Activated naive CD4-positive, alpha-beta T cell treated with anti-CD3 and anti-CD28 coated beads, Interleukin-2, amount 10 ng/mL, durations not matched to agents 7 days and 5 days (primary cell): Measurements from ENCODE around the gene NDUFAB1.
"Not testable (repeated sequence)": the region's sequence is repeated elsewhere in the genome, so short reads cannot be mapped to it uniquely, and the experiment has no call there.

Source experiments
- CTCF ChIA-PET: fragments of 350-600 bp; sonication (Branson Sonifier 250); formaldehyde crosslinking; loops from one replicate; lab custom pipeline; 2021; ENCODE audit warnings: antibody characterized with exemption; lab: Charles Lee
- DNase-seq: peaks from one replicate; pipeline ENCODE4 v3.0.0-alpha.2; 2020
- H3K27ac Mint-ChIP-seq: one replicate; pipeline ENCODE4 v1.8.0; 2021; ENCODE audit warnings: mild to moderate bottlenecking, moderate library complexity, mixed read lengths
- H3K27me3 Mint-ChIP-seq: one replicate; pipeline ENCODE4 v1.8.0; 2021; ENCODE audit warnings: mild to moderate bottlenecking, mixed read lengths
- H3K36me3 Mint-ChIP-seq: one replicate; pipeline ENCODE4 v1.8.0; 2021; ENCODE audit warnings: mixed read lengths
- H3K4me1 Mint-ChIP-seq: one replicate; pipeline ENCODE4 v1.8.0; 2021; ENCODE audit warnings: mixed read lengths
- H3K4me3 Mint-ChIP-seq: one replicate; pipeline ENCODE4 v1.8.0; 2021; ENCODE audit warnings: mild to moderate bottlenecking, moderate library complexity, mixed read lengths
- H3K9me3 Mint-ChIP-seq: one replicate; pipeline ENCODE4 v1.8.0; 2021; ENCODE audit warnings: mixed read lengths

The NDUFAB1 gene

DNA sequence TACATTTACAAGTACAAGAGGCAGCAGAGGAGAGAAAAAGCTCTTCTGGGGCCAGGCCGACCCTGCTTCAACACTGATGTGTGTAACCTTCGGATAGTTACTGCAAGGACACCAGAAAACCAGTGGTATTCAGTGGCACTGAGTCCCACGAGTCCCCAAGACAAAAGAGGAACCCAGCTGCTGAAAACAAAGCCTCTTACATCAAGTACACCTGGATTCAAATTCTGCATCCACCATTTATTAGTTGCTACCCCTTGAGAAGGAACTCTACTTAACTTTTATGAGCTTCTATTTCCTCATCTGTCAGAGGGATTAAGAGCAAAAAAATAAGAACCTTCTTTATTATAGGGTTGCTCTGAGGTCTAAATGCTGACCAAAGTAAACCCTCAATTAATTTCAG, 41.6 kb downstream of the NDUFAB1 start:
- Mint-ChIP-seq H3K4me1 (peaks cover 32% of the 10 kb centered on the region), H3K4me3 (no peak overlapping the region), H3K27me3 (no peaks in the 10 kb centered on the region), H3K9me3 (no peaks in the 10 kb centered on the region), H3K36me3 (peaks cover 16% of the 10 kb centered on the region), H3K27ac (no peak overlapping the region)
- no peak for DNase-seq
- CTCF ChIA-PET: no interaction called here

GRCh38 chr16:23552161-23552560, 44.0 kb downstream of the NDUFAB1 start:
- Mint-ChIP-seq H3K4me1 (peaks cover 18% of the 10 kb centered on the region), H3K9me3 (no peaks in the 10 kb centered on the region), H3K27ac (no peak overlapping the region), H3K4me3 (no peak overlapping the region), H3K27me3 (no peaks in the 10 kb centered on the region), H3K36me3 (peaks cover 21% of the 10 kb centered on the region)
- DNase-seq: no peak
- CTCF ChIA-PET: no interaction called here

GRCh38 chr16:23549938-23550337, 46.2 kb downstream of the NDUFAB1 start:
- CTCF ChIA-PET: no interaction called here
- Mint-ChIP-seq H3K4me3 (no peak overlapping the region), H3K9me3 (no peaks in the 10 kb centered on the region), H3K4me1 (peaks cover 4% of the 10 kb centered on the region), H3K36me3 (peaks cover 23% of the 10 kb centered on the region), H3K27me3 (no peaks in the 10 kb centered on the region), H3K27ac (no peak overlapping the region)
- no peak for DNase-seq

DNA sequence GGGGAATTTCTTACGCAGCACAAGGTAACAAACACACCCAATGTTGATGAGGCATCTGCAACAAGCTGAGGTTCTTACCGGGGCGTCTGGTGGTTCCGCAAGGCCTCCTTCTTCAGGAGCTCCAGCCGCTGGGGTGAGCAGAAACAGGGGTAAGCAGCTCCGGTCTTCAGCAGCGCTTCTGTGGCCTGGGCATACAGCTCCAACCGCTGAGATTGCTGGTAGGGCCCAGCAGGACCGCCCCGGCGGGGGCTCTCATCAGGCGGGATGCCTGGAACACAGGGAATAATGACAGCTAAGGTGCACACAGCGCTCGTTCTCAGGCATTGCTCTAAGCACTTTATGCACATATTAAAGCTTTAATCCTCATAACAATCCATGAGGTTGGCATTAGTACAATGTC, 51.7 kb downstream of the NDUFAB1 start:
- Mint-ChIP-seq H3K4me1 (no peaks in the 10 kb centered on the region), H3K9me3 (no peaks in the 10 kb centered on the region), H3K27me3 (no peaks in the 10 kb centered on the region), H3K4me3 (no peak overlapping the region), H3K36me3 (peaks cover 25% of the 10 kb centered on the region), H3K27ac (no peak overlapping the region)
- DNase-seq: no peak
- CTCF ChIA-PET: interaction anchor here (0.9 to 1.1 kb wide), 2 partner anchors 13 to 361 kb away, joined by 4 read pairs; partner anchors contain the start of gene UBFD1

DNA sequence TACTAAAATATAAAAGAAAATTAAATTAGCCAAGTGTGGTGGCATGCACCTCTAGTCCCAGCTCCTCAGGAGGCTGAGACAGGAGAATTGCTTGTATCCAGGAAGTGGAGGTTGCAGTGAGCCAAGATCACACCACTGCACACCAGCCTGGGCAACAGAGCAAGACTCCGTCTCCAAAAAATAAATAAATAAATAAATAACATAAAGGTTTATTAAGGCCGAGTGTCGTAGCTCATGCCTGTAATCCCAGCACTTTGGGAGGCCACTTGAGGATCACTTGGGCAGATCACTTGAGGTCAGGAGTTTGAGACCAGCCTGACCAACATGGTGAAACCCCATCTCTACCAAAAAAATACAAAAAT, 55.3 kb downstream of the NDUFAB1 start:
- H3K9me3 Mint-ChIP-seq, H3K4me1 Mint-ChIP-seq, H3K4me3 Mint-ChIP-seq, H3K27ac Mint-ChIP-seq, H3K27me3 Mint-ChIP-seq, DNase-seq: not testable (repeated sequence)
- CTCF ChIA-PET: interaction anchor here (1.1 kb wide), 1 partner anchor 105 kb away, joined by 3 read pairs; no protein-coding TSS in a partner anchor
- H3K36me3 Mint-ChIP-seq: peaks cover 15% of the 10 kb centered on the region

- H3K27ac Mint-ChIP-seq: no peak overlapping the region
- no peaks in the 10 kb centered on the region for H3K9me3 Mint-ChIP-seq
- no peak for DNase-seq
- CTCF ChIA-PET: interaction anchor here (1.1 kb wide), 1 partner anchor 105 kb away, joined by 3 read pairs; no protein-coding TSS in a partner anchor
- H3K27me3 Mint-ChIP-seq: no peaks in the 10 kb centered on the region
- H3K36me3 Mint-ChIP-seq: peaks cover 15% of the 10 kb centered on the region
- no peaks in the 10 kb centered on the region for H3K4me1 Mint-ChIP-seq
- H3K4me3 Mint-ChIP-seq: no peak overlapping the region
Observed at GRCh38 chr16:23539984-23540816, 55.9 kb downstream of the NDUFAB1 start.

DNA sequence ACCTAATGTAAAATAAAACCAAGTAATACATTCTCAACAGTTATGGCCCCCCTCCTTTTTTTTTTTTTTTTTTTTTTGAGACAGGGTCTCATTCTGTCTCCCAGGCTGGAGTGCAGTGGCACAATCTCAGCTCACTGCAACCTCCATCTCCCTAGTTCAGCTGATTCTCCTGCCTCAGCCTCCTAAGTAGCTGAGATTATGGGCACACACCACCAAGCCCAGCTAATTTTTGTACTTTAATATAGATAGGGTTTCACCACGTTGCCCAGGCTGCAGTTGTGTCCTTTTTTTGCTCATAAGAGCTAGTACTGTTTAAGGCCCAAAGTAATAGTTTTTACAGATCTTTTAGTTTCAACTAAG, 57.2 kb downstream of the NDUFAB1 start:
- H3K4me3 Mint-ChIP-seq: no peak overlapping the region
- H3K27me3 Mint-ChIP-seq: no peaks in the 10 kb centered on the region
- H3K36me3 Mint-ChIP-seq: peaks cover 14% of the 10 kb centered on the region
- H3K9me3 Mint-ChIP-seq: no peaks in the 10 kb centered on the region
- no peak for DNase-seq
- CTCF ChIA-PET: interaction anchor here (0.6 kb wide), 1 partner anchor 772 kb away, joined by 3 read pairs; no protein-coding TSS in a partner anchor
- peak overlapping the region; percentile 24 for H3K27ac Mint-ChIP-seq
- no peaks in the 10 kb centered on the region for H3K4me1 Mint-ChIP-seq

DNA sequence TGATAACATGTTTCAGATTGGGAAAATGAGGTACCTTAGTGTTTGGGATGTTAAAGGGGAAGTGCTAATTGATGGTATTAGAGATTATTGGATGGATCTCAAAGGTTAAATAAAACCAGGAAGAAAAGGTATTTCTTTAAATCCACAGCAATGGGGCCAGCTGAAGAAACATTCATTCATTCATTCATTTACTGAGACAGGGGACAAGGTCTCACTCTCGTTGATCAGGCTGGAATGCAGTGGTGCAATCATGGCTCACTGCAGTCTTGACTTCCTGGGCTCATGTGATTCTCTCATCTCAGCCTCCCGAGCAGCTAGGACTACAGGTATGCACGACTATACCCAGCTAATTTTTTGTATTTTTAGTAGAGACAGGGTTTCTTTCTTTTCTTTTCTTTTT, 58.7 kb downstream of the NDUFAB1 start:
- Mint-ChIP-seq H3K27me3 (no peaks in the 10 kb centered on the region), H3K4me3 (no peak overlapping the region), H3K4me1 (no peaks in the 10 kb centered on the region), H3K9me3 (no peaks in the 10 kb centered on the region), H3K27ac (no peak overlapping the region), H3K36me3 (peaks cover 11% of the 10 kb centered on the region)
- DNase-seq: no peak
- CTCF ChIA-PET: interaction anchor here (0.9 kb wide), 1 partner anchor 85 kb away, joined by 3 read pairs; no protein-coding TSS in a partner anchor

GRCh38 chr16:23535901-23536300, 60.2 kb downstream of the NDUFAB1 start:
- Mint-ChIP-seq H3K4me1 (no peaks in the 10 kb centered on the region), H3K9me3 (no peaks in the 10 kb centered on the region), H3K36me3 (peaks cover 7% of the 10 kb centered on the region), H3K4me3 (no peak overlapping the region), H3K27me3 (no peaks in the 10 kb centered on the region), H3K27ac (no peak overlapping the region)
- CTCF ChIA-PET: no interaction called here
- DNase-seq: no peak

DNA sequence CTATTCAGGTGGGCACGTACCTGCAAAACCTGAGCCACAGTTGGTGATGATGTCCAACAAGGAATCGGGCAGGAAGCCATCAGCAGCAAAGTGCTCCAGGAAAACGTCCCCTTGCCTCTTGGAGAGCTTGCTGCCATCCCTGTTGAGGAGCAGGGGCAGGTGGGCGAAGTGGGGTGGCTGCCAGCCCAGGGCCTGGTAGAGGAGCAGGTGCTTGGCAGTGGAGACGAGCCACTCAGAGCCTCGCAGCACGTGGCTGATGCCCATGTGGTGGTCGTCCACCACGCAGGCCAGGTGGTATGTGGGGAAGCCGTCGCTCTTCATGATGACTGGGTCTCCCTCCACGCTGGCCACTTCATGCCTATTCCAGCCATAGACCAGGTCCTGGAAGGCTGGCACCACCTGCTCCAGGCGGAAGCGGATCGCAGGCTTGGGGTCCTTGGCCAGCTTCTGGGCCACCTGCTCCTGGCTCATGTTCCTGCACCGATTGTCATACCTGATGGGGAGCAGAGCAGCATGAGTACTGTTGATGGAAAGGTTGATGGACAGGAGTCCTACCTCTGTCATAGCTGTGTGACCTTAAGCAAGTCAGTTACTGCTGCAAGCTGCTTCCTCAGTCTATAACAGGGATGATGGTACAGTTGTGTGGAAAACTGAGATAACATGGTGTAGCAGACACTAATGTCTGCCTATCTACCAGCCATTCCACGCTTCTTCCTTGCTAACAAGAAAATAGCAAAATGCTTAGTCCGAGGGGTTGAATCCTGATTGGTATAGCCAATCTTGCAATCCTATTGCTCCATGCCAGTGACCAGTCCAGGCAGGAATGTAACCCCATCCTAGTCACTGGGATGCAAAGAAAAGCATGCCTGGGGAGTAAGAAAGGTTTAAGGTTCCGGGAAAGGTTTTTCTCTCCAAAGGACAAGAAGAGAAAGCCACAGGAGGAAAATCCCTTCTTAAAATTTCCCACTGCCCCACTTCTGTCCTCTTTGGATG, 61.0 kb downstream of the NDUFAB1 start:
- H3K9me3 Mint-ChIP-seq: no peaks in the 10 kb centered on the region
- CTCF ChIA-PET: no interaction called here
- H3K36me3 Mint-ChIP-seq: peaks cover 7% of the 10 kb centered on the region
- DNase-seq: no peak
- no peaks in the 10 kb centered on the region for H3K4me1 Mint-ChIP-seq
- no peak overlapping the region for H3K27ac Mint-ChIP-seq
- no peaks in the 10 kb centered on the region for H3K27me3 Mint-ChIP-seq
- no peak overlapping the region for H3K4me3 Mint-ChIP-seq

- CTCF ChIA-PET: no interaction called here
- H3K36me3 Mint-ChIP-seq: peaks cover 5% of the 10 kb centered on the region
- H3K4me1 Mint-ChIP-seq: no peaks in the 10 kb centered on the region
- DNase-seq: no peak
- H3K9me3 Mint-ChIP-seq: no peaks in the 10 kb centered on the region
- H3K27me3 Mint-ChIP-seq: no peaks in the 10 kb centered on the region
- H3K27ac Mint-ChIP-seq: no peak overlapping the region
- H3K4me3 Mint-ChIP-seq: no peak overlapping the region
Observed at GRCh38 chr16:23532448-23532847, 63.7 kb downstream of the NDUFAB1 start.
